Neural cell (in vitro differentiated cells): ENCODE data around the gene CTSZ. TPM values are rescaled to one million over a fixed set of nuclear protein-coding genes. Genes with fewer than 3 reads are reported as not detected.

Experiments used
- polyA plus RNA-seq: library from polyadenylated mRNA; depleted of rRNA; stranded (reverse); fragments of >200 nt; gene quantifications from 2 replicates; pipeline ENCODE4 v1.2.3, GENCODE V29; 2014

The CTSZ gene
- polyA plus RNA-seq, 1 donor from 2014 or later, result 0.31 TPM

Other genes starting within 250 kb of the CTSZ start
- gene GNAS-AS1, start 156.4 kb downstream of the CTSZ start, polyA plus RNA-seq, result 0.64 TPM in 1 of 2 replicates, not detected in the other
- gene GNAS, start 154.5 kb downstream of the CTSZ start, polyA plus RNA-seq, result 958 and 975 TPM in 2 replicates
- 88.7 and 104 TPM in 2 replicates for gene NELFCD, start 26.0 kb downstream of the CTSZ start, polyA plus RNA-seq
- not detected in 2 replicates for gene TUBB1, start 12.2 kb upstream of the CTSZ start, polyA plus RNA-seq
- gene ATP5F1E, start 25.1 kb upstream of the CTSZ start, polyA plus RNA-seq, result 133 and 136 TPM in 2 replicates
- gene PRELID3B, start 35.5 kb upstream of the CTSZ start, polyA plus RNA-seq, result 38.5 and 50.5 TPM in 2 replicates
- 0.14 TPM in 1 of 2 replicates, not detected in the other for gene ZNF831, start 156.6 kb upstream of the CTSZ start, polyA plus RNA-seq